ENCODE measurements around the gene C20orf202. TPM values are rescaled to one million over a fixed set of nuclear protein-coding genes. Genes with fewer than 3 reads are reported as not detected.

The C20orf202 gene
- total RNA-seq = 1 to 10 TPM in 1 of 4 donors, under 1 TPM in 2, not detected in 1; 0.49 to 1.4 (median 0.52) TPM

- no peak for DNase-seq (ENCODE audit: low spot score in 2 of 2)
- TF ChIP-seq, protein P1, sequence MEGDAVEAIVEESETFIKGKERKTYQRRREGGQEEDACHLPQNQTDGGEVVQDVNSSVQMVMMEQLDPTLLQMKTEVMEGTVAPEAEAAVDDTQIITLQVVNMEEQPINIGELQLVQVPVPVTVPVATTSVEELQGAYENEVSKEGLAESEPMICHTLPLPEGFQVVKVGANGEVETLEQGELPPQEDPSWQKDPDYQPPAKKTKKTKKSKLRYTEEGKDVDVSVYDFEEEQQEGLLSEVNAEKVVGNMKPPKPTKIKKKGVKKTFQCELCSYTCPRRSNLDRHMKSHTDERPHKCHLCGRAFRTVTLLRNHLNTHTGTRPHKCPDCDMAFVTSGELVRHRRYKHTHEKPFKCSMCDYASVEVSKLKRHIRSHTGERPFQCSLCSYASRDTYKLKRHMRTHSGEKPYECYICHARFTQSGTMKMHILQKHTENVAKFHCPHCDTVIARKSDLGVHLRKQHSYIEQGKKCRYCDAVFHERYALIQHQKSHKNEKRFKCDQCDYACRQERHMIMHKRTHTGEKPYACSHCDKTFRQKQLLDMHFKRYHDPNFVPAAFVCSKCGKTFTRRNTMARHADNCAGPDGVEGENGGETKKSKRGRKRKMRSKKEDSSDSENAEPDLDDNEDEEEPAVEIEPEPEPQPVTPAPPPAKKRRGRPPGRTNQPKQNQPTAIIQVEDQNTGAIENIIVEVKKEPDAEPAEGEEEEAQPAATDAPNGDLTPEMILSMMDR (IDR thresholded peaks at IDR 0.05) = no peak
- TF ChIP-seq POLR2A (IDR thresholded peaks at IDR 0.05) = no peak
- WGBS, 2 donors = 63 to 74% methylated on average over 5 of the region's 5 CpGs
- no peak within 1 kb of the TSS for H3K4me3 ChIP-seq (ENCODE audit: low read depth, poor library complexity, severe bottlenecking)
- intact Hi-C loops (cut with DNase I; ENCODE audit: low total_unique reads) = no loop called here
These were observed at the start of gene C20orf202 for GRCh38 chr20:1202762-1203504. TSS of gene C20orf202 (plus strand) at chr20:1203454. CDS start at chr20:1203586, 132 bp downstream.

GRCh38 chr20:1154226-1154625, 49.0 kb upstream of the C20orf202 start:
- TF ChIP-seq, protein P1 (IDR thresholded peaks at IDR 0.05) = no peak
- TF ChIP-seq POLR2A (IDR thresholded peaks at IDR 0.05) = no peak
- no peak for DNase-seq (ENCODE audit: low spot score in 2 of 2)
- intact Hi-C loops (cut with DNase I; ENCODE audit: low total_unique reads) = no loop called here
- H3K4me3 ChIP-seq (ENCODE audit: low read depth, poor library complexity, severe bottlenecking) = no peak overlapping the region

DNA sequence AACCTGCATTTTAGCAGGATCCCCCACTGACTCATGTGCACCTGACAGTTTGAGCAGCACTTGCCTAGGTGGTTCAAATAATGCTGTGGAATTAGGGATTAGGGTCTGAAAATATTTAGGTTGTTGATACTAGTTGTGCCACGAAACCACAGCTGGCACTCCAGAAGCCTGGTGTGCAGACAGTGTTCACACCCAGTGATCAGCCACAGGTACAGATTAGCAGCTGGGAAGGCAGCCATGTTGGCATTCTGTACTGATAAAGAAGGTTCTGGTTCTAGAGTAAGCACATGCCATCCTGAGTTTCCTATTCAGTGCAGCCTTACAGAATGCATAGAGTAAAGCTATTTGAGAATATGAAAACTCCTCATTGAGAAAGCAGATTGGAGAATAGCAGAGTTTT, 48.6 kb upstream of the C20orf202 start:
- WGBS, 2 donors = 93 to 100% methylated on average over 1 of the region's 1 CpG
- TF ChIP-seq POLR2A (IDR thresholded peaks at IDR 0.05) = no peak
- TF ChIP-seq, protein P1 (IDR thresholded peaks at IDR 0.05) = no peak

GRCh38 chr20:1155342-1155741, 47.9 kb upstream of the C20orf202 start:
- no peak for DNase-seq (ENCODE audit: low spot score in 2 of 2)
- no peak overlapping the region for H3K4me3 ChIP-seq (ENCODE audit: low read depth, poor library complexity, severe bottlenecking)
- WGBS, 2 donors = 96 to 100% methylated on average over 3 of the region's 3 CpGs
- TF ChIP-seq, protein P1 (IDR thresholded peaks at IDR 0.05) = no peak
- no peak for TF ChIP-seq POLR2A (IDR thresholded peaks at IDR 0.05)
- intact Hi-C loops (cut with DNase I; ENCODE audit: low total_unique reads) = no loop called here

More for the DNA sequence above, 48.6 kb upstream of the C20orf202 start:
- no peak overlapping the region for H3K4me3 ChIP-seq (ENCODE audit: low read depth, poor library complexity, severe bottlenecking)
- intact Hi-C loops (cut with DNase I; ENCODE audit: low total_unique reads) = no loop called here
- no peak for DNase-seq (ENCODE audit: low spot score in 2 of 2)

GRCh38 chr20:1160496-1160895, 42.8 kb upstream of the C20orf202 start:
- WGBS, 2 donors = 96 to 97% methylated on average over 7 to 10 of the region's 10 CpGs
- intact Hi-C loops (cut with DNase I; ENCODE audit: low total_unique reads) = no loop called here
- no peak overlapping the region for H3K4me3 ChIP-seq (ENCODE audit: low read depth, poor library complexity, severe bottlenecking)
- no peak for DNase-seq (ENCODE audit: low spot score in 2 of 2)
- TF ChIP-seq, protein P1 (IDR thresholded peaks at IDR 0.05) = no peak
- no peak for TF ChIP-seq POLR2A (IDR thresholded peaks at IDR 0.05)

- no peak overlapping the region for H3K4me3 ChIP-seq (ENCODE audit: low read depth, poor library complexity, severe bottlenecking)
- DNase-seq (ENCODE audit: low spot score in 2 of 2) = no peak
- 93 to 97% methylated on average over 12 of the region's 12 CpGs for WGBS, 2 donors
- no peak for TF ChIP-seq POLR2A (IDR thresholded peaks at IDR 0.05)
- TF ChIP-seq, protein P1 (IDR thresholded peaks at IDR 0.05) = no peak
- intact Hi-C loops (cut with DNase I; ENCODE audit: low total_unique reads) = no loop called here
These were observed 42.3 kb upstream of the C20orf202 start for GRCh38 chr20:1160991-1161390.

Measured in lower leg skin (tissue), 4 donors.